Activated CD4-positive, CD25-positive, alpha-beta regulatory T cell treated with anti-CD3 and anti-CD28 coated beads, Interleukin-2, amount 50 U/mL, for 16 hours (primary cell): ENCODE data around the gene ASPN.

Source experiments
- DNase-seq: peaks from one replicate; pipeline ENCODE4 v3.0.0-alpha.2; 2020; ENCODE audit warnings: low read depth, low spot score

The ASPN gene

GRCh38 chr9:92506184-92506857 lies 24.0 kb upstream of the ASPN start:
- DNase-seq, result no peak

GRCh38 chr9:92504881-92505280 lies 22.6 kb upstream of the ASPN start:
- DNase-seq, result no peak

- DNase-seq, result no peak
These were observed 20.9 kb upstream of the ASPN start for GRCh38 chr9:92503156-92503555.

- no peak for DNase-seq
These were observed 19.5 kb upstream of the ASPN start for GRCh38 chr9:92501671-92502393.

GRCh38 chr9:92500725-92501124 lies 18.4 kb upstream of the ASPN start:
- DNase-seq, result no peak

- no peak for DNase-seq
These were observed 17.4 kb upstream of the ASPN start for GRCh38 chr9:92499701-92500100.

GRCh38 chr9:92496396-92497176 lies 14.3 kb upstream of the ASPN start:
- DNase-seq, result no peak

GRCh38 chr9:92494856-92495255 lies 12.6 kb upstream of the ASPN start:
- no peak for DNase-seq

- DNase-seq, result no peak
These were observed 11.6 kb upstream of the ASPN start for GRCh38 chr9:92493749-92494387.

- no peak for DNase-seq
These were observed 10.6 kb upstream of the ASPN start for GRCh38 chr9:92492781-92493401.

GRCh38 chr9:92488681-92489550 lies 6.6 kb upstream of the ASPN start:
- DNase-seq, result no peak

- no peak for DNase-seq
These were observed 4.1 kb upstream of the ASPN start for GRCh38 chr9:92486371-92486770.

GRCh38 chr9:92484563-92484962 lies 2.3 kb upstream of the ASPN start:
- no peak for DNase-seq

GRCh38 chr9:92483627-92484545 lies 1.6 kb upstream of the ASPN start:
- no peak for DNase-seq

- DNase-seq, result no peak
These were observed 499 bp upstream of the ASPN start for GRCh38 chr9:92482805-92483204.

- DNase-seq, result no peak
These were observed 1.2 kb downstream of the ASPN start for GRCh38 chr9:92480986-92481633.

GRCh38 chr9:92480291-92480771 lies 2.0 kb downstream of the ASPN start:
- no peak for DNase-seq

- no peak for DNase-seq
These were observed 3.0 kb downstream of the ASPN start for GRCh38 chr9:92479346-92479745.

- DNase-seq, result no peak
These were observed 3.5 kb downstream of the ASPN start for GRCh38 chr9:92478783-92479182.
